Putamen (tissue), 1 donor: ENCODE data around the gene ALG8.
"Not testable (repeated sequence)": the region's sequence is repeated elsewhere in the genome, so short reads cannot be mapped to it uniquely, and the experiment has no call there.

Experiments used
- DNase-seq: peaks from one replicate; pipeline ENCODE4 v3.0.0-alpha.2; 2016; ENCODE audit warnings: low spot score

ALG8 gene

DNA sequence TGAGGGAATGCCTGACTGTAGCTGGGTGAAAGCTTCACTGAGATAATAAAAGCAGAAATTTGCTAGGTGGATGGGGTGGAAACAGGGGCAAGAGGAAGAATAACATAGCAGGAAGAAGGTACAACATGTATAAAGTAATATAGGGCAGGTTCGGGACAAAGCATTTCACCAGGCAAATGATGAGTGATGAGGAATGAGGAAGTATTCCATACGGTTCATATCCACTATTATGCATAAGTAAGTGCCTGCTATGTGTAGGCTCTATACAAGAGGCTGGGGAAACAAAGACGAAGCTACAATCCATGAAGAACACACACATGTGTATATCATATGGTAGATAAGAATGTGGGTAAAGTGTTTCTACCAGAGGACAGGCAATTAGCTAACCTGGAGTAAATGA is 67.7 kb downstream of the ALG8 start:
- DNase-seq, result no peak

DNA sequence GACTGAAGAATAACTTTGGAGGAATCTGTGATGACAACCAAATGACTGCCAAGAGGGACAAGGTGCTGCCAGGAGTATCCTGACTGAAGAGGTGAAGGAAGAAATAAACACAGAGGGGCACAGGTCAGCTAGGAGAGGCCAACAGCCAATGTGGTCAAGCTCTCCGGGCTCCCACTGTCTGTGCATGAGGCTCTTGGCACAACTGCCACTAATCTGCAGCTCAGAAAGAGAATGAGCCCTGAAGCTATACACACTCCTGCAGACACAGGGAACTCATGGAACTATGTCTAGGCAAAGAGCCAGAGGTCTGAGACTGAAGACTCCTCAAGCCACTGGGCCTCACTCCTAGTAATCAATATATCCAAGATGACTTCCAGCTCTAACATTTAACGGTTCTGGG is 68.8 kb downstream of the ALG8 start:
- no peak for DNase-seq

DNA sequence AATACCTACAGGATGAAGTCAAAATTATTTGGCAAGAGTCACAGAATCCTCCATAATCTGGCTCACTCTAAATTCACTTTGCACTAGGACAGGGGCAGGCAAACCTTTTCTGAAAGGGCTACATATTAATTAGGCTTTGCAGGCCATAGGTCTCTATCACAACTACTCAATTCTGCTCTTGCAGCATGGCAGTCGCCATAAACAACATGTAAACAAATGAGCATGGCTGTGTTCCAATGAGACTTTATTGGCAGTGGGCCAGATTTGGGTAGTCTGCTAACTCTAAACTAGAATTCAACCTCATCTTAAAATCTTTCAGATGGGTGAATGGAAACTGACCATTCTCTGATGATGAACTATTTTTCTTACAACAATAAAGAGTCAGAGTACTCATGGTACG is 70.0 kb downstream of the ALG8 start:
- DNase-seq, result no peak

DNA sequence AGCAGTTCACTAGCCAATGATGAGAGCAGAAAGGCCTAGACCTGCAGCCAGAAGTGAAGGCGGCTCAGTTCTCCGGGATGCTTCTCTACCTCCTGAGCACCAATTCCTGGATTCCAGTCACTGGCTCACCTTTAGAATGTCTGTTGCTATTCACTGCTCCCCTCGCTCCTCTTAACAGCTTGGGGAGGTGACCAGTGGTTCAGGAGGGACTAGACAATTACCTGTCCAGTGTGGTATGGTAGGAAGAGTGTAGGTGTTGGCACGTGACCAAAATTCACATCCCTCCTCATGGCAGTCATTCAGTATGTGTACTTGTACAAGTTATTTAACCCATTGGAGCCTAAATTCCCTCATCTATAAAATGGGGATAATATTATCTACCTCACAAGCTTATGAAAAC is 71.7 kb downstream of the ALG8 start:
- DNase-seq, result no peak

DNA sequence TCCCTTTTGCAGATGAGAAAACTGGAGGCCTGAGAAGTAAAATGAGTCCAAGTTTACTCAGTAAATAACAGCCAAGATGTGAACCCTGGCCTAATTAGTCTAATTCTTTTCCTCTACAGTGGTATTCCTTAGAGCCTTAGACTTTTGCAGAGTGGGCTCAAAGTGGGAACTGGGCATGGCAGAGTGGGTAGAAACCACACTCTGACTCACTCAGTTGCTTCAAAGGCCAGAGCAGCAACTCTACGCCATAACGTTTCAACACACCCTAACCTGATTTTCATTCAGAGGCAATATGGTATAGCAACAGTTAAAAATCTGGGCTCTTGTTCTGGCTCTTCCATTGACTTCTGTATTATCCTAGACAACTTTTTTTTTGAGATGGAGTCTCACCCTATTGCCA is 73.0 kb downstream of the ALG8 start:
- no peak for DNase-seq

- no peak for DNase-seq
These were observed 74.2 kb downstream of the ALG8 start for GRCh38 chr11:78065203-78065602.

GRCh38 chr11:78063440-78064181 is 75.8 kb downstream of the ALG8 start, which contains the start of gene THRSP:
THRSP (plus strand) TSS chr11:78063861; CDS start chr11:78063882, 21 bp downstream.
- no peak for DNase-seq

GRCh38 chr11:78062671-78063070 is 76.8 kb downstream of the ALG8 start:
- DNase-seq, result no peak

DNA sequence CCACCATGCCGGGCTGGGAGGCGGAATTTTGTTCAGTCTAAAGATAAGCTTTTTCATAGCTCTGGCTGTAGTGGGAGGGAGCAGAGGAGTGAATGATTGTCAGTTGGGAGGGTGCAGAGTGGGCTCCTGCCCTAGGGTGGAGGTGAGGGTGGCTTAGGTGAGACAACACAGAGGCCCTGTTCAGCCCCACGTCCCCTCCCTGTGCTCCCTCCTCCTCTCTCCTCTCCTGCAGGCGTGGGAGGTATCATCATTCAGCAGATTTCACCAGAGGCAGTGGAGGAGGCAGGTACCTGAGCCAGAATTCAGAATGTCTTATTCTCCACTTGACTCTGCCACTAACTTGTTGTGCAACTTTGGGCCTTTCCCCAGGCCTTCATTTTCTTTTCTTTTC is 77.5 kb downstream of the ALG8 start:
- DNase-seq, result peak; percentile 86

GRCh38 chr11:78061088-78061920 is 78.1 kb downstream of the ALG8 start:
- DNase-seq, result no peak

- no peak for DNase-seq
These were observed 78.9 kb downstream of the ALG8 start for GRCh38 chr11:78060533-78060932.

DNA sequence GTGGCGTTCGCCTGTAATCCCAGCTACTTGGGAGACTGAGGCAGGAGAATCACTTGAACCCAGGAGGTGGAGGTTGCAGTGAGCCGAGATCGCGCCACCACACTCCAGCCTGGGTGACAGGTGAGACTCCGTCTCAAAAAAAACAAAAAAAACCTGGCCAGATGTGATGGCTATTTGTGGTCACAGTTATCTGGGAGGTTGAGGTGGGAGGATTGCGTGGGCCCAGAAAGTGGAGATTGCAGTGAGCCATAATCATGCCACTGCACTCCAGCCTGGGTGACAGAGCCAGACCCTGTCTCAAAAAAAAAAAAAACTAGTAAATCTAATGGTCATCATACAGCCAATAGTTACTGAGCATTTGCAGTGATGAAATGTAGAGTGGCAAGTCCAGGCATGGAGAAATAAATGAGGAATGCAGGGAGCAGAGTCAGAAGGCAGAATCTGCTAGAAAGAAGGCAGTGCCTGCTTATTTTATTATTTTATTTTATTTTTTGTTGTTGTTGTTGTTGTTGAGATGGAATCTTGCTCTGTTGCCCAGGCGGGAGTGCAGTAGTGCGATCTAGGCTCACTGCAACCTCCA is 79.6 kb downstream of the ALG8 start:
- DNase-seq, result not testable (repeated sequence)

DNA sequence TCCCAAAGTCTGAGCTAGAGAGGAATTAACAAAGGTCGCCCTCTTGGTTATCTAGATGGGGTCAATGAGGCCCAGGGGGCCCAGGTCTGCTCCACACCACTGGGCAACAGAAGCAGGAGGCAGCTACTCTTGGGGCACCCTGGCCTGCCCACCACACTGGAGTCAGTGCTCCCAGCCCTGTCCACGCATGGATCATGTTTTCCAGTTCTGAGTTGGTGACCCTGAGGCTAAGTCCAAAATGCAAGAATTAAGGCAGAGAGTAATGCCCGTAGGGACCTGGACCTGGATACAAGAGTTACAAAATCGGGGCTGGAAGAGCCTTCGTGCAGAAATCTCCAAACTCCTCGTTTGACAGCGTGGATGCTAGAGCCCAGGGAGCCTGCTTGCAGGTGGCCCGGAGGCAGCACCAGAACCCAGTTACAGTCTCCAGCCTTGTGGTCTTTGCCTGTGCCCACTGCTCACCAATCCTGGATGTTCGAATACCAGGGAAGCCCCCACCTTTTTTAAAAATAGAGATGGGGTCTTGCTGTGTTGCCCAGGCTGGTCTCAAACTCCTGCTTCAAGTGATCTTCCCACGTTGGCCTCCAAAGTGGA is 81.9 kb downstream of the ALG8 start:
- no peak for DNase-seq

- DNase-seq, result no peak
These were observed 83.3 kb downstream of the ALG8 start for GRCh38 chr11:78056093-78056492.

GRCh38 chr11:78054971-78055370 is 84.5 kb downstream of the ALG8 start:
- DNase-seq, result no peak

GRCh38 chr11:78050964-78051831 is 88.2 kb downstream of the ALG8 start:
- no peak for DNase-seq
